ENCODE results near the gene LPAR1. TPM values are rescaled to one million over a fixed set of nuclear protein-coding genes. Genes with fewer than 3 reads are reported as not detected.

Gene LPAR1
- total RNA-seq, 1 experiment from 2014 or later, result 4.9 TPM

DNA sequence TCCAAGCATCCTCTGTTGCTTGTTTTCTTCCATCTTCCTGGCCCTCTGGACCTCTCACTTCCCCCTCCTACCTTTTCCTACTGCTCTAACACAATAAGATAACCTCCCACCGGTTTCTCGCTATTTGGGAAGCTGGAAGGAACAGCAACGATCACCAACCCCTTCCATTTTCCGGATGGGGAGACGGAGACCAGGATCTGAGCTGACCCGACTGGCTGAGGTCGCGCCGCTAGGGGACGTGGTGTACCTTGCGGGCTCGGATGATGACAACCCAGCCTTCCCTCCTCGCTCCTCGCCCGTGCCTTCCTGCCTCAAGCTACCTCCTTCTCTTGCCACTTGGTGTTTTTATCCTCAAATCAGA, 1.9 kb downstream of the LPAR1 start:
- Mint-ChIP-seq H3K4me3 (peak overlapping the region; percentile 72), H3K27ac (no peak overlapping the region), H3K27me3 (ENCODE audit: low read depth) (peaks cover 29% of the 10 kb centered on the region), H3K9me3 (no peaks in the 10 kb centered on the region), H3K4me1 (peaks cover 47% of the 10 kb centered on the region), H3K36me3 (no peaks in the 10 kb centered on the region)
- ATAC-seq (peak; percentile 57), DNase-seq (ENCODE audit: low spot score) (peak; percentile 76)
- no peak for TF ChIP-seq ZNF532 (CRISPR knock-in tag; IDR thresholded peaks at IDR 0.05; ENCODE audit: borderline replicate concordance)
- peak; percentile 25; the same call in 1 of the 2 replicates for TF ChIP-seq SP1 (CRISPR knock-in tag; conservative IDR thresholded peaks at IDR 0.05)
- TF ChIP-seq, protein P1, sequence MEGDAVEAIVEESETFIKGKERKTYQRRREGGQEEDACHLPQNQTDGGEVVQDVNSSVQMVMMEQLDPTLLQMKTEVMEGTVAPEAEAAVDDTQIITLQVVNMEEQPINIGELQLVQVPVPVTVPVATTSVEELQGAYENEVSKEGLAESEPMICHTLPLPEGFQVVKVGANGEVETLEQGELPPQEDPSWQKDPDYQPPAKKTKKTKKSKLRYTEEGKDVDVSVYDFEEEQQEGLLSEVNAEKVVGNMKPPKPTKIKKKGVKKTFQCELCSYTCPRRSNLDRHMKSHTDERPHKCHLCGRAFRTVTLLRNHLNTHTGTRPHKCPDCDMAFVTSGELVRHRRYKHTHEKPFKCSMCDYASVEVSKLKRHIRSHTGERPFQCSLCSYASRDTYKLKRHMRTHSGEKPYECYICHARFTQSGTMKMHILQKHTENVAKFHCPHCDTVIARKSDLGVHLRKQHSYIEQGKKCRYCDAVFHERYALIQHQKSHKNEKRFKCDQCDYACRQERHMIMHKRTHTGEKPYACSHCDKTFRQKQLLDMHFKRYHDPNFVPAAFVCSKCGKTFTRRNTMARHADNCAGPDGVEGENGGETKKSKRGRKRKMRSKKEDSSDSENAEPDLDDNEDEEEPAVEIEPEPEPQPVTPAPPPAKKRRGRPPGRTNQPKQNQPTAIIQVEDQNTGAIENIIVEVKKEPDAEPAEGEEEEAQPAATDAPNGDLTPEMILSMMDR (IDR thresholded peaks at IDR 0.05), result peak; percentile 40; the same call in 1 of the 2 replicates
- no peak for TF ChIP-seq ZNF121 (CRISPR knock-in tag; IDR thresholded peaks at IDR 0.05)
- no peak for TF ChIP-seq ZNF425 (CRISPR knock-in tag; conservative IDR thresholded peaks at IDR 0.05)
- no peak for TF ChIP-seq E2F1 (CRISPR knock-in tag; IDR thresholded peaks at IDR 0.05)
- TF ChIP-seq ETV6 (CRISPR knock-in tag; IDR thresholded peaks at IDR 0.05), result peak; percentile 77; the same call in 1 of the 2 replicates
- TF ChIP-seq ZNF512 (CRISPR knock-in tag; IDR thresholded peaks at IDR 0.05; ENCODE audit: borderline replicate concordance), result 0 out of 2 replicates have a peak, but pooled peaks have one; percentile 42
- ChIA-PET CTCF (interaction anchor here (0.6 to 1.6 kb wide), 31 partner anchors 9 to 1218 kb away, joined by 3 to 8 read pairs (median 4); no protein-coding TSS in a partner anchor), POLR2A (interaction anchor here (0.6 kb wide), 1 partner anchor 193 kb away, joined by 3 read pairs; no protein-coding TSS in a partner anchor)

DNA sequence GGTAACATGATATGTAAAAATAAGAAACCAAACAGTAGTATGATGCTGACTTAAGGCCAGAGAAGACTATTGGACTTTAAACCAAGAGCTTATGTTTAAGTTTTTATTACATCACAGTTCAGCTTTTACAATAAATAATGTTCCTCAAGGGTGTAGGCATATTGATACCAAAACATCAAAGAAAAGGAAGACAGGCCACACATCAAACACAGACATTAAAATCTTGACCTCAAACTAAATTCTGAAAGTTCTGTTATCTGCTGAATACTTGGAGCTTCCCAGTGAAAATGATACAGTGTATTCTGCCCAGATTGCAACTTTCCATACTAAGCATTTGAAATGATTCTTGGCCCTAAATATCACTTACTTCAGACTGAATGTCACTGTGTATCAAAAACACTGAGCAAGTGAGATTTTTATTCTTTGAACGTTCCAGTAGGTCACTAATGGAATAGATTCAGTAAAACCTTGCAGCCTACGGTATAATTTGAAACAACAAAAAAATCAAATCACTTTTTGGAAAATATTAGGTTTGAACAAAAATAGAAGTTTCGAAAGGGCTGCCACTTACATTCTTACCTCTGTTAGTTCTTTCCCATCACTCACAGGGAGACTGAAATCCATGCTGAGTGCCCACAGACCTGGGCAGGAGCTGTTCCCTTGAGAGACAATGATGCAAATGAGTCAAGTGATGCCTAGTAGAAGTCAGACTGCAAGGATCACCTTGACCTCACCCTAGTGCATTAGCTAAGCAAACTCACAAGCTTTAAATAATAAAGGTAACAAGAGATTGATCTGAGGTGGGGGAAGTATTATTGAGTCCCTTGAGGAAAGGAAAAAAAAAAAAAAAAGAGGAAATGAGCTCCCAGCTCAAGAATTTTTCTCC, 2.5 kb downstream of the LPAR1 start:
- Mint-ChIP-seq H3K9me3 (no peaks in the 10 kb centered on the region), H3K4me3 (peak overlapping the region; percentile 72), H3K4me1 (peaks cover 47% of the 10 kb centered on the region), H3K27ac (no peak overlapping the region), H3K27me3 (ENCODE audit: low read depth) (peaks cover 29% of the 10 kb centered on the region), H3K36me3 (no peaks in the 10 kb centered on the region)
- ChIA-PET POLR2A (interaction anchor here (0.6 kb wide), 1 partner anchor 193 kb away, joined by 3 read pairs; no protein-coding TSS in a partner anchor), CTCF (interaction anchor here (0.6 to 1.6 kb wide), 32 partner anchors 8 to 1217 kb away, joined by 3 to 8 read pairs (median 4); no protein-coding TSS in a partner anchor)
- peak; percentile 19 for ATAC-seq
- DNase-seq (ENCODE audit: low spot score), result no peak
- TF ChIP-seq, protein P2, sequence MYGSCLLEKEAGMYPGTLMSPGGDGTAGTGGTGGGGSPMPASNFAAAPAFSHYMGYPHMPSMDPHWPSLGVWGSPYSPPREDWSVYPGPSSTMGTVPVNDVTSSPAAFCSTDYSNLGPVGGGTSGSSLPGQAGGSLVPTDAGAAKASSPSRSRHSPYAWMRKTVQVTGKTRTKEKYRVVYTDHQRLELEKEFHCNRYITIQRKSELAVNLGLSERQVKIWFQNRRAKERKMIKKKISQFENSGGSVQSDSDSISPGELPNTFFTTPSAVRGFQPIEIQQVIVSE (CRISPR knock-in tag; IDR thresholded peaks at IDR 0.05; ENCODE audit: borderline replicate concordance), result no peak
- no peak for TF ChIP-seq SOX15 (CRISPR knock-in tag; IDR thresholded peaks at IDR 0.05)
- TF ChIP-seq, protein P3, sequence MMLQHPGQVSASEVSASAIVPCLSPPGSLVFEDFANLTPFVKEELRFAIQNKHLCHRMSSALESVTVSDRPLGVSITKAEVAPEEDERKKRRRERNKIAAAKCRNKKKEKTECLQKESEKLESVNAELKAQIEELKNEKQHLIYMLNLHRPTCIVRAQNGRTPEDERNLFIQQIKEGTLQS (CRISPR knock-in tag; conservative IDR thresholded peaks at IDR 0.05), result no peak
- TF ChIP-seq ZNF219 (CRISPR knock-in tag; IDR thresholded peaks at IDR 0.05; ENCODE audit: borderline replicate concordance), result no peak
